NCI-H1092 (cell line): ENCODE results near the gene SPATS2L.

Experiments
- DNase-seq: peaks from one replicate; lab custom pipeline; 2025; lab: John Stamatoyannopoulos, UW

The SPATS2L gene

GRCh38 chr2:200306196-200306930, at the start of gene SPATS2L:
Gene SPATS2L, plus strand, starts transcription at chr2:200306693. Its CDS starts 82,552 bp downstream, at chr2:200389245.
- DNase-seq = peak; percentile 18

GRCh38 chr2:200257570-200257969, 48.9 kb upstream of the SPATS2L start:
- no peak for DNase-seq

GRCh38 chr2:200258081-200258480, 48.4 kb upstream of the SPATS2L start:
- DNase-seq = no peak

- DNase-seq = no peak
These were observed 47.5 kb upstream of the SPATS2L start for GRCh38 chr2:200258881-200259576.

- DNase-seq = no peak
These were observed 46.9 kb upstream of the SPATS2L start for GRCh38 chr2:200259577-200259957.

GRCh38 chr2:200262047-200262446, 44.4 kb upstream of the SPATS2L start:
- no peak for DNase-seq

- no peak for DNase-seq
These were observed 43.2 kb upstream of the SPATS2L start for GRCh38 chr2:200263279-200263678.

GRCh38 chr2:200264631-200265030, 41.9 kb upstream of the SPATS2L start:
- DNase-seq = no peak

- no peak for DNase-seq
These were observed 40.1 kb upstream of the SPATS2L start for GRCh38 chr2:200266406-200266805.

- no peak for DNase-seq
These were observed 39.1 kb upstream of the SPATS2L start for GRCh38 chr2:200267350-200267749.

- DNase-seq = no peak
These were observed 35.8 kb upstream of the SPATS2L start for GRCh38 chr2:200270732-200271131.

GRCh38 chr2:200272320-200272719, 34.2 kb upstream of the SPATS2L start:
- no peak for DNase-seq

- peak; percentile 24 for DNase-seq
These were observed 32.1 kb upstream of the SPATS2L start for GRCh38 chr2:200274116-200275075.

- no peak for DNase-seq
These were observed 31.0 kb upstream of the SPATS2L start for GRCh38 chr2:200275295-200276013.

- no peak for DNase-seq
These were observed 30.0 kb upstream of the SPATS2L start for GRCh38 chr2:200276472-200276871.

- no peak for DNase-seq
These were observed 27.7 kb upstream of the SPATS2L start for GRCh38 chr2:200278694-200279316.

- no peak for DNase-seq
These were observed 26.6 kb upstream of the SPATS2L start for GRCh38 chr2:200279857-200280256.

- DNase-seq = no peak
These were observed 19.9 kb upstream of the SPATS2L start for GRCh38 chr2:200286578-200286977.

- DNase-seq = no peak
These were observed 17.6 kb upstream of the SPATS2L start for GRCh38 chr2:200288670-200289429.

- DNase-seq = no peak
These were observed 10.4 kb upstream of the SPATS2L start for GRCh38 chr2:200296118-200296517.
